Measurements from ENCODE around the gene INO80D.

The INO80D gene

DNA sequence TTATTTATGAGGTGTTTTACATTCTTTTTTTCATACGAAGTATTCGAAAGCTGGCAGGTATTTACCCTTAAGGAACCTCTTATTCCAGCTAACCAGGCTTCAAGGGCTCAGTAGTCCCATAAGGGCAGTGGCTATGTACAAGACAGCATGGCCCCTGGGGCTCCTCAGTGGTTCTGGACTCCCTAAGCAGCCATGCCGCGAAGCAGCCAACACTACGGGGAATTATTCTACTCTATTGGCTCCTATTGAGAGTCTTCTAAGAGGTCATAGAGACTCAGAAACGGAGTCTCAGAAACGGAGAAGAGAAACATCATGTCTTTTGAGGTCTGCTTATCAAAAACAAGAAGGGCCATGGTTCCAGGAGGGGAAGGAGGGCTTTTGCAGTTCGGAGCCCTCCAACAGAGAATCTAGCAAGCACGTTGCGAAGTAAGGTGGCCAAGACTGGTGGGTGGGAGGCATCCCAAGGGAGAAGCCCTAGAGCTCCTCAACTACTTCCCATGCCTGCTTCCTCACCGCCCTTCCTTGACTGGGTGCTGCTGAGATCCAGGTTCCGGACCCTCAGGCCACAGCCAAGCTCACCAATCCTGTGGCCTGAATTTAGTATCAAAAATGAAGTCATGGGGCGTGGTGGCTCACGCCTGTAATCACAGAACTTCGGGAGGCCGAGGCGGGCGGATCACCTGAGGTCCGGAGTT lies 109.7 kb downstream of the INO80D start:
- no peaks in the 10 kb centered on the region for H3K27me3 ChIP-seq (replicated peaks)
- in situ Hi-C loops (cut with HindIII; ENCODE audit: low pct_ligation_motif_present, low sequenced_read_pairs) = no loop called here
- H3K27ac ChIP-seq = no peak overlapping the region
- TF ChIP-seq, protein P1, sequence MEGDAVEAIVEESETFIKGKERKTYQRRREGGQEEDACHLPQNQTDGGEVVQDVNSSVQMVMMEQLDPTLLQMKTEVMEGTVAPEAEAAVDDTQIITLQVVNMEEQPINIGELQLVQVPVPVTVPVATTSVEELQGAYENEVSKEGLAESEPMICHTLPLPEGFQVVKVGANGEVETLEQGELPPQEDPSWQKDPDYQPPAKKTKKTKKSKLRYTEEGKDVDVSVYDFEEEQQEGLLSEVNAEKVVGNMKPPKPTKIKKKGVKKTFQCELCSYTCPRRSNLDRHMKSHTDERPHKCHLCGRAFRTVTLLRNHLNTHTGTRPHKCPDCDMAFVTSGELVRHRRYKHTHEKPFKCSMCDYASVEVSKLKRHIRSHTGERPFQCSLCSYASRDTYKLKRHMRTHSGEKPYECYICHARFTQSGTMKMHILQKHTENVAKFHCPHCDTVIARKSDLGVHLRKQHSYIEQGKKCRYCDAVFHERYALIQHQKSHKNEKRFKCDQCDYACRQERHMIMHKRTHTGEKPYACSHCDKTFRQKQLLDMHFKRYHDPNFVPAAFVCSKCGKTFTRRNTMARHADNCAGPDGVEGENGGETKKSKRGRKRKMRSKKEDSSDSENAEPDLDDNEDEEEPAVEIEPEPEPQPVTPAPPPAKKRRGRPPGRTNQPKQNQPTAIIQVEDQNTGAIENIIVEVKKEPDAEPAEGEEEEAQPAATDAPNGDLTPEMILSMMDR (IDR thresholded peaks at IDR 0.05; ENCODE audit: low read depth, low read length, missing control alignments) = no peak
- no peak for DNase-seq
- H3K4me3 ChIP-seq (ENCODE audit: low read depth, low read length) = no peak overlapping the region
- H3K36me3 ChIP-seq (replicated peaks) = no peaks in the 10 kb centered on the region

DNA sequence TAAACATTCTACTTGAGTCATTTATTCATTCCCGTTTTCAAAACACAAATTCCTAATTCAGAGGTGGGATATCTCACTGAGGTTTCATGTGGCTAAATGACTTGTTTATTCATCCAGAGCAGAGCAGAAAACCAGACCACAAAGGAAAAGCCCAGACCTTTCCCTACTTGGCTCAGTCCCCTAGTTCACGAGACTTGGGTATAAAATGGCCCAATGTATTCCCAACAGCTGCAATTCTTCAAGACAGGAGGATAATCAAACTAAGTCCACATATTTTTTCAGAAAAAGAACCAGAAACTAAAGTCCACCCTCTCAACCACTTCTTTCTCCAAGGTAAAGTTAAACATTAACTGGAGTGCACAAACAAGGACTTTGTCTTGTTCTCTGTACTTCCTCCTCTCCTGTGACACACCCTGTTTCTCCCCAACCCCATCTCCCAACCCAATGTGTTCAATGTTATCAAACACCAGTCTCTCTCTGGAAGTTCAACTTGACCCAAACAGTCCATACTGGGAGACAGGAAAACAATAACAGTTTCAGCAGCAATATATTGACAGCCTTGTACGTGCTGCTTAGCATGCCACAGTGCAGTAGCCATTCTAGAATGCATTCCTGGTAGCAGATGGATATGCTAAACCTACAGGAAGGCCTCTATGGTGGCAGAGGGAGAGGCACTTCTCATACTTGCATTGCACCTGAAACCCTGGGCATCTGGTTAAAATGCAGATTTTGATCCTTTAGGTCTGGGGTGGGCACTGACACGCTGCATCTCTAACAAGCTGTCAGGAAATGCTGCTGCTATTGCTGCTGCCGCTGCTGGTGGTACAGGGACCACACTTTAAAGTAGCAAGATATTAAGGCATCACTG lies 110.7 kb downstream of the INO80D start:
- H3K4me3 ChIP-seq (ENCODE audit: low read depth, low read length) = no peak overlapping the region
- in situ Hi-C loops (cut with HindIII; ENCODE audit: low pct_ligation_motif_present, low sequenced_read_pairs) = no loop called here
- no peaks in the 10 kb centered on the region for H3K27me3 ChIP-seq (replicated peaks)
- no peak for DNase-seq
- H3K27ac ChIP-seq = no peak overlapping the region
- TF ChIP-seq, protein P1 (IDR thresholded peaks at IDR 0.05; ENCODE audit: low read depth, low read length, missing control alignments) = no peak
- H3K36me3 ChIP-seq (replicated peaks) = no peaks in the 10 kb centered on the region

DNA sequence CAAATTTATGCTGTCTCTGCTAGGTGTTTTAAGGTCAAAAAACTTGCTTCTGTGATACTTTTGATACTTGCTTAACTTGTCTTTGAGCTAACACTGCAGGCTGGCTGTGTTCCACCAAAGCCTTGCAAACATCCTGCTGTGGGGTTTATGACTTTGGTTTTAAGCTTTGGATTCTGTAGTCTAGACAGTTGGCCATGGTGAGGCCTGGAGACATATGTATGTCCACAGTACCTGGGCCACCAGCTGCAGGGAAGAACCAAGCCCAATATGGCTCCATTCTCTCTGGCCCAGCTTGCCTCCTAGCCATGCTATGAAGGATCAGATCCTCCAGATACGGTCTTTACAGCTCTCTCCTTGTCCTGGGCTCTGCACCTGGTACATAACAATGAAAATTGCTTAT lies 113.9 kb downstream of the INO80D start:
- H3K36me3 ChIP-seq (replicated peaks) = no peaks in the 10 kb centered on the region
- in situ Hi-C loops (cut with HindIII; ENCODE audit: low pct_ligation_motif_present, low sequenced_read_pairs) = no loop called here
- no peak overlapping the region for H3K27ac ChIP-seq
- DNase-seq = no peak
- TF ChIP-seq, protein P1 (IDR thresholded peaks at IDR 0.05; ENCODE audit: low read depth, low read length, missing control alignments) = no peak
- H3K27me3 ChIP-seq (replicated peaks) = no peaks in the 10 kb centered on the region
- H3K4me3 ChIP-seq (ENCODE audit: low read depth, low read length) = no peak overlapping the region

DNA sequence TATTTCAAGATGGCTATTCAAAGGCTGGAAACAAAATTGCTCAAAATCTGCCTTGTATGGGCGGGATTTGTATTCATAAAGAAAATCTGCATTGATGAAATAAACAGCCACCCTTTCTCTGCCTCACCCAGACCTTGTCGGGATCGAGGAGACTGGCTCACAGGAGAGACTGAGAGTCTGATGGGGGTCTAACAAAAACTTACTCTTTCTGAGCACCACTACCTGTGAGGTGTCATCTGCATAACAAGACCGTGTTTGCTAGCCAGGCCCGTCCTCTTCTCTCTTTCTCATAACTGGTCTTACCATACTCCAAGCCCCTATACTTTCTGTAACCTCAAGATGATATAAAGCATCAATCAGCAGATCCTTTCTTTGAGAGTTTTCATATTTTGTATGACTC lies 115.6 kb downstream of the INO80D start:
- no peak for DNase-seq
- Histone ChIP-seq H3K36me3 (replicated peaks) (no peaks in the 10 kb centered on the region), H3K27ac (no peak overlapping the region), H3K4me3 (ENCODE audit: low read depth, low read length) (no peak overlapping the region), H3K27me3 (replicated peaks) (no peaks in the 10 kb centered on the region)
- in situ Hi-C loops (cut with HindIII; ENCODE audit: low pct_ligation_motif_present, low sequenced_read_pairs) = no loop called here
- TF ChIP-seq, protein P1 (IDR thresholded peaks at IDR 0.05; ENCODE audit: low read depth, low read length, missing control alignments) = no peak

DNA sequence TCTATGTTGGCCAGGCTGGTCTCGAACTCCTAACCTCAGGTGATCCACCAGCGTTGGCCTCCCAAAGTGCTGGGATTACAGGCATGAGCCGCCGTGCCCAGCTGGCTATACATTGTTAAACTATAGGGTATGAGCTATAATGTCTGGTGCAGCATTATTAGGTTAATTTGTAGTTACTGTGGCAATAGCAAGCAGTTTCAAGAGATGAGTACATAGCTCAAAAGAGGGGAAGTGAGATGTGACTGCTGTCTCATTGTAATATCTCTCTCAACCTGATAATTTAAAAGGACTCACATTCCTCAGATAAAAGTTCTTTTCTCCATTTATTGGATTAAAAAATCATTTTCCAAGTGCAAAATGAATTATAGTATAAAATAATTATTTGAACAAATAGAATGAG lies 116.4 kb downstream of the INO80D start:
- TF ChIP-seq, protein P1 (IDR thresholded peaks at IDR 0.05; ENCODE audit: low read depth, low read length, missing control alignments) = no peak
- DNase-seq = no peak
- Histone ChIP-seq H3K27me3 (replicated peaks) (no peaks in the 10 kb centered on the region), H3K27ac (no peak overlapping the region), H3K36me3 (replicated peaks) (no peaks in the 10 kb centered on the region), H3K4me3 (ENCODE audit: low read depth, low read length) (no peak overlapping the region)
- in situ Hi-C loops (cut with HindIII; ENCODE audit: low pct_ligation_motif_present, low sequenced_read_pairs) = no loop called here

Measured in brain microvascular endothelial cell (primary cell).